K562 (cell line): ENCODE results near the gene GPN1. TPM values are rescaled to one million over a fixed set of nuclear protein-coding genes. Genes with fewer than 3 reads are reported as not detected.
A peak's percentile ranks its signal among the peaks of the same experiment; 100 is the strongest.

Experiments
- ATAC-seq: fragments of 200-7000 bp; cut with Tn5 transposase; 3 replicates; pipeline ENCODE4 v1.9.1; 2020; ENCODE audit warnings: moderate library complexity
- BruUV-seq: library from RNA; stranded (reverse); fragments of 400-500 nt; replicated peaks from 2 replicates; lab custom pipeline; 2021; lab: Mats Ljungman, UMichigan
- CTCF ChIA-PET: fragments of 300-600 bp; formaldehyde crosslinking; extraction: SDS; loops from one replicate; lab custom pipeline; 2021; ENCODE audit warnings: low intra/inter-chr PET ratio; lab: Yijun Ruan, JAX
- POLR2A ChIA-PET: fragments of 300-600, 350-650 bp; sonication (Branson Sonifier 250); formaldehyde crosslinking; extraction: SDS; loops from one replicate; lab custom pipeline; 2021; ENCODE audit warnings: antibody characterized with exemption, inconsistent platforms; lab: Yijun Ruan, JAX
- DNase-seq, 4 experiments: peaks; one replicate each; pipeline versions ENCODE4 v3.0.0 to v3.0.0-alpha.2; 2011 to 2018; ENCODE audit warnings: low spot score in 3 of 4, mixed read lengths in 3 of 4; ENCODE audit errors: extremely low read depth in 1 of 4
- FAIRE-seq: peaks from 2 replicates; lab custom pipeline; 2011; peaks lifted over from hg19 to GRCh38; lab: Jason Lieb, UNC
- H2AFZ ChIP-seq: 2 replicates; pipeline ENCODE4 v1.6.0; 2011; ENCODE audit warnings: low read depth, low read length, control low read depth, inconsistent platforms
- H3K27ac ChIP-seq: fragments of 200-600 bp; 3 replicates; pipeline ENCODE4 v1.8.0; 2011; ENCODE audit warnings: low read depth, mild to moderate bottlenecking, control low read depth, inconsistent platforms, low read length, moderate library complexity, mixed read lengths; ENCODE audit errors: extremely low read depth
- H3K27me3 ChIP-seq, 2 experiments: fragments of 300-600 bp in 1 of 2; 2 replicates in 1 of 2; 3 replicates in 1 of 2; pipeline versions ENCODE4 v1.6.0 to v1.8.0; 2011; ENCODE audit warnings: inconsistent platforms in 2 of 2, low read length in 2 of 2, mild to moderate bottlenecking in 1 of 2, mixed read lengths in 1 of 2, moderate library complexity in 1 of 2; ENCODE audit not compliant: control insufficient read depth in 2 of 2, insufficient read depth in 2 of 2
- H3K36me3 ChIP-seq: fragments of 300-600 bp; 3 replicates; pipeline ENCODE4 v1.8.0; 2011; ENCODE audit warnings: mild to moderate bottlenecking, low read length, inconsistent platforms; ENCODE audit not compliant: control insufficient read depth, insufficient read depth
- H3K4me1 ChIP-seq, 2 experiments: fragments of 200-600 bp in 1 of 2; replicated peaks in 1 of 2; 2 replicates in 1 of 2; 3 replicates in 1 of 2; pipeline versions ENCODE4 v1.5.1 to v1.8.0; 2011; ENCODE audit warnings: inconsistent platforms in 2 of 2, low read length in 2 of 2, mild to moderate bottlenecking in 1 of 2, mixed read lengths in 1 of 2, moderate library complexity in 1 of 2; ENCODE audit not compliant: control insufficient read depth in 2 of 2, insufficient read depth in 2 of 2
- H3K4me2 ChIP-seq: 2 replicates; pipeline ENCODE4 v1.6.1; 2011; ENCODE audit warnings: low read length, control low read depth, inconsistent platforms, mixed read lengths; ENCODE audit not compliant: insufficient read depth
- H3K4me3 ChIP-seq: fragments of 200-600 bp; sonication (generic), shearing (Covaris generic); 2 replicates; pipeline ENCODE4 v1.5.1; 2016; ENCODE audit warnings: control low read depth, inconsistent platforms
- H3K79me2 ChIP-seq: fragments of 200-600 bp; 3 replicates; pipeline ENCODE4 v1.8.0; 2011; ENCODE audit warnings: low read length, inconsistent platforms; ENCODE audit not compliant: control insufficient read depth, insufficient read depth
- H3K9ac ChIP-seq, 2 experiments: 2 replicates each; pipeline versions ENCODE4 v1.6.0 to v1.6.1; 2011; ENCODE audit warnings: low read depth in 2 of 2, low read length in 2 of 2, control low read depth in 1 of 2, inconsistent platforms in 1 of 2, mild to moderate bottlenecking in 1 of 2, mixed read lengths in 1 of 2; ENCODE audit not compliant: insufficient read depth in 1 of 2
- H3K9me1 ChIP-seq: one replicate; pipeline ENCODE4 v1.6.0; 2011; ENCODE audit warnings: inconsistent platforms, mild to moderate bottlenecking, low read length, moderate library complexity; ENCODE audit not compliant: control insufficient read depth, insufficient read depth
- H3K9me3 ChIP-seq: replicated peaks from 2 replicates; pipeline ENCODE4 v1.5.1; 2011; ENCODE audit warnings: low read depth, low read length, inconsistent platforms; ENCODE audit not compliant: control insufficient read depth, insufficient read depth
- H4K20me1 ChIP-seq: replicated peaks from 2 replicates; pipeline ENCODE4 v1.6.1; 2011; ENCODE audit warnings: low read length, inconsistent platforms, mixed read lengths; ENCODE audit not compliant: control insufficient read depth, insufficient read depth
- CEBPB ChIP-seq: fragments of 450-650 bp; IDR thresholded peaks from 2 replicates; pipeline ENCODE4 v1.6.1; 2016; ENCODE audit warnings: missing genetic modification characterization, missing compliant biosample characterization
- DEAF1 ChIP-seq: fragments of 450-650 bp; formaldehyde crosslinking; IDR thresholded peaks from 2 replicates; pipeline ENCODE4 v1.4.0; 2020; ENCODE audit warnings: mild to moderate bottlenecking, moderate library complexity
- DNMT1 ChIP-seq: fragments of 450-650 bp; IDR thresholded peaks from 2 replicates; pipeline ENCODE4 v1.6.1; 2016; ENCODE audit warnings: antibody characterized with exemption, mild to moderate bottlenecking
- ETV6 ChIP-seq, 3 experiments: fragments of 150-350 bp in 1 of 3; sonication (generic) in 1 of 3; formaldehyde crosslinking in 1 of 3; IDR thresholded peaks; 2 replicates each; pipeline versions ENCODE4 v1.6.1 to v1.8.0; 2014 to 2022; ENCODE audit warnings: borderline replicate concordance in 2 of 3, low read depth in 2 of 3, antibody characterized with exemption in 1 of 3, low read length in 1 of 3, mild to moderate bottlenecking in 1 of 3, missing genetic modification reagents in 1 of 3
- GABPB1 ChIP-seq: sonication (generic); formaldehyde crosslinking; IDR thresholded peaks from 2 replicates; pipeline ENCODE4 v1.8.0; 2022; ENCODE audit warnings: mild to moderate bottlenecking, missing genetic modification reagents
- HNRNPLL ChIP-seq: fragments of 200-400 bp; formaldehyde crosslinking; IDR thresholded peaks from 2 replicates; pipeline ENCODE4 v1.6.1; 2017; ENCODE audit warnings: low read length, low read depth, mild to moderate bottlenecking; ENCODE audit not compliant: poor library complexity, severe bottlenecking
- IRF9 ChIP-seq: fragments of 450-650 bp; IDR thresholded peaks from 2 replicates; pipeline ENCODE4 v1.6.1; 2016; ENCODE audit warnings: missing biosample characterization, missing genetic modification characterization
- MAFF ChIP-seq: IDR thresholded peaks from 2 replicates; pipeline ENCODE4 v1.6.1; 2012; ENCODE audit warnings: low read length, improper control_type of control experiment
- MED1 ChIP-seq: sonication (generic); formaldehyde crosslinking; IDR thresholded peaks from 2 replicates; pipeline ENCODE4 v1.8.1; 2023; ENCODE audit warnings: missing genetic modification reagents, borderline replicate concordance
- SIX5 ChIP-seq, 2 experiments: IDR thresholded peaks; 2 replicates each; pipeline ENCODE4 v1.6.1; 2011; ENCODE audit warnings: low read length in 2 of 2, borderline replicate concordance in 1 of 2, low read depth in 1 of 2, mild to moderate bottlenecking in 1 of 2, moderate library complexity in 1 of 2; ENCODE audit not compliant: insufficient read depth in 1 of 2
- TRIM25 ChIP-seq: fragments of 450-650 bp; IDR thresholded peaks from 2 replicates; pipeline ENCODE4 v1.7.0; 2016; ENCODE audit warnings: borderline replicate concordance
- ZNF354B ChIP-seq: fragments of 250-450 bp; sonication (Bioruptor Pico); IDR thresholded peaks from 2 replicates; pipeline ENCODE4 v1.4.0; 2020
- ZNF785 ChIP-seq: fragments of 250-450 bp; sonication (Bioruptor Pico); IDR thresholded peaks from 2 replicates; pipeline ENCODE4 v1.4.0; 2020; ENCODE audit warnings: mild to moderate bottlenecking
- WGBS: fragments of 100-300 bp; shearing (Covaris generic); methylation state at CpG from one replicate; pipeline ENCODE4 v1.1.6; 2016; ENCODE audit warnings: low coverage, mixed read lengths; ENCODE audit not compliant: insufficient coverage; ENCODE audit errors: missing lambda C conversion rate; 5-methylcytosine and 5-hydroxymethylcytosine counted together
- in situ Hi-C: fragments of 300-500 bp; cut with MboI; formaldehyde crosslinking; loops from 4 replicates; pipeline ENCODE4 v1.15.0; 2018; ENCODE audit warnings: inconsistent platforms, mixed read lengths
- intact Hi-C: fragments of 100-400 bp; cut with micrococcal nuclease; formaldehyde crosslinking; loops from 2 replicates; pipeline ENCODE4 v1.14.2; 2022
- polyA plus RNA-seq, 8 experiments: library from polyadenylated mRNA; depleted of rRNA in 4 of 8; stranded (reverse) in 5 of 8; unstranded in 3 of 8; fragments of >200 nt; fragmentation: Nextera tagmentation in 2 of 8; fragmentation: Illumina TruSeq in 1 of 8; extraction: Ambion mirVana in 2 of 8; extraction: Trizol in 1 of 8; gene quantifications; 2 replicates each; pipeline versions ENCODE4 v1.2.1 to v1.2.3, GENCODE V29; 2011 to 2014; ENCODE audit warnings: inconsistent platforms in 1 of 8, missing spikeins in 1 of 8
- total RNA-seq, 7 experiments: library from RNA; depleted of rRNA in 6 of 7; stranded (reverse); fragments of >200 nt in 6 of 7; fragmentation: Illumina TruSeq in 2 of 7; extraction: Trizol in 2 of 7; gene quantifications; 2 replicates each; pipeline versions ENCODE4 v1.2.1 to v1.2.3, GENCODE V29; 2011 to 2021; ENCODE audit warnings: low replicate concordance in 1 of 7
- TF ChIP-seq, protein P1 (sequence below): sonication (generic); formaldehyde crosslinking; IDR thresholded peaks from 2 replicates; pipeline ENCODE4 v1.8.1; 2022; ENCODE audit warnings: missing genetic modification reagents

GPN1 gene
- total and polyA plus RNA-seq, 9 of the 15 experiments (the other 6 are each of a cell fraction or from before 2014, with no cell fraction given): 23.4 to 171 (median 48.2) TPM

GRCh38 chr2:27664622-27665363, 35.9 kb downstream of the GPN1 start:
- DNase-seq (no peak), ATAC-seq (no peak), FAIRE-seq (peak; percentile 11)
- intact Hi-C loops (no loop called here), in situ Hi-C loops (no loop called here)
- no peaks in the 10 kb centered on the region for H3K27me3 ChIP-seq
- no peaks in the 10 kb centered on the region for H3K9me3 ChIP-seq
- H2AFZ ChIP-seq: peak overlapping the region; percentile 95; the same call in 1 of the 2 replicates
- H3K4me3 ChIP-seq: peak overlapping the region; percentile 98
- no peaks in the 10 kb centered on the region for H3K9me1 ChIP-seq
- no peaks in the 10 kb centered on the region for H4K20me1 ChIP-seq
- peak overlapping the region; percentile 92 to 95 for H3K9ac ChIP-seq
- peaks cover 53% of the 10 kb centered on the region for H3K36me3 ChIP-seq
- H3K4me2 ChIP-seq: peak overlapping the region; percentile 92
- CTCF ChIA-PET: no interaction called here
- no TSS peak for BruUV-seq
- H3K4me1 ChIP-seq: peaks cover 10 to 20% of the 10 kb centered on the region in 2 experiments; a peak in 4 of 5 replicates
- peak overlapping the region; percentile 95 for H3K27ac ChIP-seq
- WGBS: 21% methylated on average over 16 of the region's 16 CpGs
- POLR2A ChIA-PET: interaction anchor here (0.6 to 1.7 kb wide), 5 partner anchors 10 to 293 kb away, joined by 3 to 13 read pairs (median 5); no protein-coding TSS in a partner anchor
- H3K79me2 ChIP-seq: peaks cover 58% of the 10 kb centered on the region
- TF ChIP-seq ETV6 (IDR thresholded peaks at IDR 0.05; ENCODE audit: borderline replicate concordance in 1 of 2, low read depth in 2 of 2, low read length in 1 of 2) (no peak), ETV6 (CRISPR knock-in tag; IDR thresholded peaks at IDR 0.05; ENCODE audit: borderline replicate concordance) (no peak), HNRNPLL (no peak), MED1 (no peak), DNMT1 (no peak), ZNF785 (CRISPR knock-in tag) (no peak), MAFF (no peak), ZNF354B (CRISPR knock-in tag) (no peak), DEAF1 (CRISPR knock-in tag) (no peak), IRF9 (tag) (0 out of 2 replicates have a peak, but pooled peaks have one; percentile 26), SIX5 (IDR thresholded peaks at IDR 0.05; ENCODE audit: borderline replicate concordance in 1 of 2, insufficient read depth in 1 of 2, low read depth in 1 of 2, low read length in 2 of 2) (no peak), GABPB1 (CRISPR knock-in tag) (no peak), TRIM25 (no peak), CEBPB (tag) (peak; percentile 91)
- TF ChIP-seq, protein P1, sequence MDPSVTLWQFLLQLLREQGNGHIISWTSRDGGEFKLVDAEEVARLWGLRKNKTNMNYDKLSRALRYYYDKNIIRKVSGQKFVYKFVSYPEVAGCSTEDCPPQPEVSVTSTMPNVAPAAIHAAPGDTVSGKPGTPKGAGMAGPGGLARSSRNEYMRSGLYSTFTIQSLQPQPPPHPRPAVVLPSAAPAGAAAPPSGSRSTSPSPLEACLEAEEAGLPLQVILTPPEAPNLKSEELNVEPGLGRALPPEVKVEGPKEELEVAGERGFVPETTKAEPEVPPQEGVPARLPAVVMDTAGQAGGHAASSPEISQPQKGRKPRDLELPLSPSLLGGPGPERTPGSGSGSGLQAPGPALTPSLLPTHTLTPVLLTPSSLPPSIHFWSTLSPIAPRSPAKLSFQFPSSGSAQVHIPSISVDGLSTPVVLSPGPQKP (CRISPR knock-in tag): no peak
